ENCODE data around the gene LUC7L.
"Not testable (repeated sequence)": the region's sequence is repeated elsewhere in the genome, so short reads cannot be mapped to it uniquely, and the experiment has no call there.

Gene LUC7L

GRCh38 chr16:178668-179015 is 50.6 kb downstream of the LUC7L start:
- no peak for DNase-seq

GRCh38 chr16:177981-178667 is 51.1 kb downstream of the LUC7L start:
- no peak for DNase-seq

- DNase-seq, result no peak
Observed at GRCh38 chr16:177394-177822, 51.8 kb downstream of the LUC7L start.

- DNase-seq, result not testable (repeated sequence)
Observed at GRCh38 chr16:176477-177382, 52.5 kb downstream of the LUC7L start, which contains the start of gene HBA1. TSS of gene HBA1 (plus strand) at chr16:176680. CDS start at chr16:176717, 37 bp downstream.

GRCh38 chr16:176006-176405 is 53.2 kb downstream of the LUC7L start:
- DNase-seq, result not testable (repeated sequence)

GRCh38 chr16:175011-175949 is 54.0 kb downstream of the LUC7L start:
- DNase-seq, result no peak

- DNase-seq, result not testable (repeated sequence)
Observed at GRCh38 chr16:173928-174769, 55.1 kb downstream of the LUC7L start.

GRCh38 chr16:173211-173854 is 55.9 kb downstream of the LUC7L start:
- DNase-seq, result not testable (repeated sequence)

- DNase-seq, result not testable (repeated sequence)
Observed at GRCh38 chr16:172374-172941, 56.8 kb downstream of the LUC7L start, which contains the start of gene HBA2. TSS of gene HBA2 (plus strand) at chr16:172876. CDS start at chr16:172913, 37 bp downstream.

GRCh38 chr16:170788-171187 is 58.5 kb downstream of the LUC7L start:
- DNase-seq, result no peak

- not testable (repeated sequence) for DNase-seq
Observed at GRCh38 chr16:170088-170507, 59.2 kb downstream of the LUC7L start.

GRCh38 chr16:169014-169413 is 60.2 kb downstream of the LUC7L start:
- DNase-seq, result no peak

- DNase-seq, result no peak
Observed at GRCh38 chr16:168424-168823, 60.8 kb downstream of the LUC7L start.

GRCh38 chr16:167122-167690 is 62.0 kb downstream of the LUC7L start:
- DNase-seq, result no peak

- DNase-seq, result no peak
Observed at GRCh38 chr16:166375-167121, 62.7 kb downstream of the LUC7L start.

- no peak for DNase-seq
Observed at GRCh38 chr16:165539-166374, 63.5 kb downstream of the LUC7L start, which contains the start of gene HBM. TSS of gene HBM (plus strand) at chr16:165978. CDS start at chr16:165998, 20 bp downstream.

GRCh38 chr16:164827-165538 is 64.3 kb downstream of the LUC7L start:
- DNase-seq, result no peak

Data from effector CD4-positive, alpha-beta T cell (primary cell).